GM12892 (cell line): ENCODE data around the gene DDX47.

Experiments
- POLR2A ChIP-seq: IDR thresholded peaks from 2 replicates; pipeline ENCODE4 v1.6.1; 2011; ENCODE audit warnings: low read depth, low read length, control low read depth
- POLR2AphosphoS5 ChIP-seq: IDR thresholded peaks from 2 replicates; pipeline ENCODE4 v1.6.1; 2011; ENCODE audit warnings: low read depth, low read length, control low read depth
- TAF1 ChIP-seq: IDR thresholded peaks from 2 replicates; pipeline ENCODE4 v1.6.1; 2011; ENCODE audit warnings: low read depth, mild to moderate bottlenecking, control low read depth, low read length, borderline replicate concordance

DNA sequence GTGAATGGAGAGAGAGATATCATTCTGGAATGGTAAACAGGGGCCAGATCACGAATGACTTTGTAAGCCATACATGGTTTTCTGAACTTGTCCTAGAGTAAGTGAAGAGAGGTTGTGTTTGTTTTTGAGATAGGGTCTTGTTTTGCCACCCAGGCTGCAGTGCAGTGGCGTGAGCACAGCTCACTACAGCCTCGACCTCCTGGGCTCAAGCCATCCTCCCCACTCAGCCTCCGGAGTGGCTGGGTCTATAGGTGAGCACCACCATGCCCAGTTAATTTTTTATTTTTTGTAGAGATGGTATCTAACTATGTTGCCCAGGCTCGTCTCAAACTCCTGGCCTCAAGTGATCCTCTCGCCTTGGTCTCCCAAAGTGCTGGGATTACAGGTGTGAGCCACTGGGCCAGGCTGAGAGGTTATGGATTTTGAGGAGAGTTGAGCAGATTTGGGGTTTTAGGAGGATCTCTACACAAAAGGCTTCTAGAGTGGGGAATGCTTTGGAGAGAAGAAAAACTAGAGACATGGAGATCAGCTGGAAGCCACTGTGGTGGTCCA, 58.5 kb downstream of the DDX47 start:
- TF ChIP-seq POLR2A (no peak), POLR2AphosphoS5 (no peak), TAF1 (no peak)
